ENCODE measurements around the gene C1QTNF3. TPM values are rescaled to one million over a fixed set of nuclear protein-coding genes. Genes with fewer than 3 reads are reported as not detected.

C1QTNF3 gene
- polyA plus RNA-seq, 3 donors: 47.6 to 56.7 (median 55.5) TPM

GRCh38 chr5:34003941-34004340 is 39.1 kb downstream of the C1QTNF3 start:
- DNase-seq: no peak

- DNase-seq: no peak
Observed at GRCh38 chr5:34002629-34003328, 40.2 kb downstream of the C1QTNF3 start.

GRCh38 chr5:34001241-34001841 is 41.7 kb downstream of the C1QTNF3 start:
- DNase-seq: peak; percentile 50

- no peak for DNase-seq
Observed at GRCh38 chr5:33999978-34000377, 43.0 kb downstream of the C1QTNF3 start.

GRCh38 chr5:33997331-33997983 is 45.6 kb downstream of the C1QTNF3 start:
- DNase-seq: peak; percentile 61

- no peak for DNase-seq
Observed at GRCh38 chr5:33995865-33996264, 47.1 kb downstream of the C1QTNF3 start.

GRCh38 chr5:33994845-33995244 is 48.2 kb downstream of the C1QTNF3 start:
- no peak for DNase-seq

- DNase-seq: no peak
Observed at GRCh38 chr5:33992864-33993263, 50.1 kb downstream of the C1QTNF3 start.

- DNase-seq: no peak
Observed at GRCh38 chr5:33985447-33985846, 57.6 kb downstream of the C1QTNF3 start.

- DNase-seq: no peak
Observed at GRCh38 chr5:33984671-33985124, 58.3 kb downstream of the C1QTNF3 start, which contains the start of gene SLC45A2. TSS of gene SLC45A2 (minus strand) at chr5:33984693. CDS start at chr5:33984583, 110 bp downstream.

- DNase-seq: no peak
Observed at GRCh38 chr5:33984178-33984577, 58.8 kb downstream of the C1QTNF3 start.

DNA sequence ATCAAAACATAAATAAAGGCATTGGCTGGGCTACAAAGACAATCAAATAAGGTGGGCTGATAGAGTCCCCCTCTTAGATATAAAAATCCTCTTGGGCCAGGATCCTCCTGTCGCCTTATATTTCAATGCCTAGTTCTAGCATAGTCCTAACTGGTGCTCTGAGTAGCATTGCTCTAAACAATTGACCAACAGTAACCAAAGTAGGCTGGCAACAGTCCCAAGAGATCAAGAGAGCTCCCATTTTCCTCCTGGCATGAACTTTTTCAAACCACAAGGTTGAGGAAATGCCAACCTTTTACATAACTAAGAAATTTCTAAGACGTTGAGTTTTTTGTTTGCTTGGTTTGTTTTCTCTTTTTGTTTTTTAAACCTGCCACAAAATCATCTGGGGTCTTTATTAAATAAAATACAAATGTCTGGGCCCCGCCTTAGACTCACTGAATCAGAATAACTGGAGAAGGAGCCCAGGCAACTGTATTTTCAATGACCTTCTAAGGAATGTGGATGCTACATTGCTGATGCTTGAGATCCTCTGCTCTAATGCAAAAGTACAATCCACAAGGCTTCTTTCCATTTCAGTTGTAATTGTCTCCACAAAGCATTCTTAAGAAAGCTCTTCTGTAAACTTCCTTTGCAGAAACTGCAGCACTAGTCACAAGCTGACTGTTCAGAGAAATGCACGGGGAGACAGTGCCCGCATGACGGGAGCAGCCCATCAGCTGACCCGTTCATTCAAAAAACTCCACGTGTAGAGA is 61.4 kb downstream of the C1QTNF3 start:
- no peak for DNase-seq

- DNase-seq: no peak
Observed at GRCh38 chr5:33980030-33980429, 63.0 kb downstream of the C1QTNF3 start.

GRCh38 chr5:33978306-33978705 is 64.7 kb downstream of the C1QTNF3 start:
- DNase-seq: no peak

DNA sequence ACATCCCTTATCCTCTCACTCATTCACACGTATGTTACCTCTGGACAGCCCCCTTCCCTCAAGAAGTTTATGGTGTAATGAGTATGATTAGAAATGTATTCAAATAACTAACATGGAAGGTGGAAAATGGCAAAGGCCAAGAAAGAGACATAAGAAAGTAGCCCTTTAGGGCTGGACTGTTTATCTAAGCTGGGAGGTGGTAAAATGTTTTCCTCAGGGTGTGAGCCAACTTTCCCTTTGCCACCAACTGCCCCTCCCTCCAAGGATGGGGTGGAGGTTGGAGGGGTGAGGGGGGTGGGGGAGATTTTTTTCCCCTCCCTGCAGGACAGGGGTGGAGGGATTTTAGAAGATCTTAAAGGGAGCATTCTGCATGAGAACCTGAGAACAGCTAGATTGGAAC is 66.7 kb downstream of the C1QTNF3 start:
- DNase-seq: no peak

- peak; percentile 43 for DNase-seq
Observed at GRCh38 chr5:33975852-33976251, 67.2 kb downstream of the C1QTNF3 start.

DNA sequence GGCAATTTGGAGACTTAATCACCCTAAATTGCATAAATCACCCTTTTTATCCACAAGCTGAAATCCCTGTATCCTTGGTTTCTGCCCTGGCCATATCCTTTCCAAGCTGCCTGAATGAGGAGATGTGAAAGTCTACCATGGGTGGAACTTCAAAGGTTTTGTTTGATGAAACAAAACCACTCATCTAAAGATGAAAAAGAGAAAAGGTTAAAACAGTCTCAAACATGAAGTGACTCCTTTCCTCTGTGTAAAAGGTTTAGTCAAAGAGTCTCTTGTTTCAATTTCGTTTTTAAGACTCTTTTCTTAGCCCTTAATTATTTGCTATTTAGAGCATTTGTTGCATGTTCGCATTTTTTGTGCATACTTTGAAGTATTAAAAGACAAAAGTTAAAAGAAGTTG is 69.7 kb downstream of the C1QTNF3 start:
- no peak for DNase-seq

DNA sequence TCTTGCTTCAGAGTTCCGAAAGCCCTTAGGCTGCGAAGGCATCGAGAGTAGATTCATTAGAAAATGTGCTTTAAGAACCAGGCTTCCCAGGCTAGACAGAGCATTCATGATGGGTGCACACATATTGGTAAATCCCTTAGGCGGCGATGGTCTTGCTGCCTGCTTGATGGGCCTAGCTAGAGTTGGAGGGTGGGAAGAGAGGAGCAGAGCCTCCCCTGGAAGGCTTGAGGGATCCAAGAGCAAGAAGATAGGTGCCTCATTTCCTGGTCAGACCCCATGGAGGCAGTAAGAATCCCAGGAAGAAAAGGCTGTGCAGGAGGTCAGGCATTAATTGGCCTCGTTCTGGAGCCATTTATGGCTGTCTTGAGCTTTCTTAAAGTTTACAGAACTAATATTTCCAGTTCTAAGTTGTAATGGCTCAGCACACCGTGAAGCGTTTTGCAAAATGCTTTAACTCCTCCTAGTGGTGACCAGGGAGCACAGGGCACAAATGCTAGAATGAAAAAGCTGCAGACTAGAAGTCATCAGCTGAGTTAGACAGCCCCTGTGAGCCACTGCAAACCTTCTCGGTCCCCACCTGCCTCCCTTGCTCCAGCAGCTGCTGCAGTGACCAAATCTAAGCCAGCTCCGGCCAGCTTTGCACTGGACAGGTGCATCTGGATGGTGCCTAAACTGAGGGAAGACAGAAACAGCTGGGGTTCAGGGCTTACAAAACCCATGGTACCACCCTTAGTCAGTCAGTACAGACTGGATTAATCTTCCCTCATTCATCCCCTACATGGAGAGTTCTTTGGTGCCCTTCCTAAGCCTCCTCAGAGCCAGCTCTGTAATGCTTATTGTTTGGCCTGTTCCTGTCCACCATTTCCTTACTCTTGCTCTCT is 73.2 kb downstream of the C1QTNF3 start:
- DNase-seq: peak; percentile 42

DNA sequence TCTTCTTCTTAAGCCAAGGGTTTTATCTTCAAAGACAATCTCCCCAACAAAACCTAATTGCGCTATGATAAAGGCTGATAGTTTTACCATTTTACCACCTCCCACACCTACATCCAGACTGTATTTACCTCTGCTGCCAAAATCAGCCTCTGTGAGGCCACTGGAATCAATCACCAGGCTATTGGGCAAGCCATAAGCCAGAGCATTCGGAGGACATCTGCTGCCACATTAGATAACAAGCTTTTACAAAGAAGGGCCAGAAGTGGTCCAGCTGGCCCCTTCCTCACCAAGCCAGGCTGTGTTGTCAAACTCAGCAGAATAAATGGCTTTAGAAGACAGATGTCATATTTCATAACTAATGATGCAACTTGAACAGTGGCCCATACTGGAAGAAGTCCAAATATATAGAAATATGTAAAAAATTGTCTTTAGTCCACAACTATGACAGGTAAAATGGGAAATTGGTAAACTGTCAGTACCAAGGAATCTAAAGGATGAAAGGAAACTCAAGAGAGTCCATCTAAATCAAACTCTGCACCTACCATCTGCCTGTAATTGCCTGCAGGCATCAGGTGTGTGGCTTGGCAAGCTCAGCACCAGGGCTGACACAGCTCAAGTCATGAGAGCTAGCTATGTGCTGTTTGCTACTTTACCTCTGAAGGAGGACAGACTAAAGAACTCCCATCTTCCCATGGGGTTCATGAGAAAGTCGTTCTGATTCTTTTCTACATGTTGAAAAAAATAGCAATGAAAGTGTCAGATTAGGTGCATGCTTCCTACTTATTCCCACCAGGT is 74.6 kb downstream of the C1QTNF3 start:
- DNase-seq: no peak

All from renal pelvis (tissue), 4 donors.